GM23338 (cell line): ENCODE measurements around the gene GRIK4.

ENCODE experiments used
- EZH2 ChIP-seq: fragments of 200-600 bp; sonication (generic); IDR thresholded peaks from one replicate; pipeline ENCODE4 v1.8.0; 2017; ENCODE audit warnings: antibody characterized with exemption, mild to moderate bottlenecking, low read depth; ENCODE audit not compliant: unreplicated experiment
- EZH2phosphoT487 ChIP-seq: fragments of 200-600 bp; sonication (generic); IDR thresholded peaks from one replicate; pipeline ENCODE4 v1.8.1; 2018; ENCODE audit warnings: antibody characterized with exemption; ENCODE audit not compliant: unreplicated experiment
- POLR2AphosphoS5 ChIP-seq: IDR thresholded peaks from 2 replicates; pipeline ENCODE4 v1.6.1; 2016; ENCODE audit warnings: antibody characterized with exemption, low read depth
- TF ChIP-seq, protein P1 (sequence below), 2 experiments: fragments of 200-600 bp in 1 of 2; sonication (generic) in 1 of 2; conservative IDR thresholded peaks; 2 replicates each; pipeline versions ENCODE4 v1.5.1 to v1.6.1; 2016 to 2017; ENCODE audit warnings: antibody characterized with exemption in 2 of 2, low read depth in 2 of 2, mild to moderate bottlenecking in 2 of 2, moderate library complexity in 1 of 2
- TF ChIP-seq, protein P2 (sequence below): IDR thresholded peaks from one replicate; pipeline ENCODE4 v1.6.1; 2018; ENCODE audit warnings: antibody characterized with exemption; ENCODE audit not compliant: unreplicated experiment
- TF ChIP-seq, protein P3 (sequence below): IDR thresholded peaks from 2 replicates; pipeline ENCODE4 v1.6.1; 2016; ENCODE audit warnings: antibody characterized with exemption

GRCh38 chr11:120712881-120713280 is 201.3 kb downstream of the GRIK4 start:
- TF ChIP-seq, protein P1, sequence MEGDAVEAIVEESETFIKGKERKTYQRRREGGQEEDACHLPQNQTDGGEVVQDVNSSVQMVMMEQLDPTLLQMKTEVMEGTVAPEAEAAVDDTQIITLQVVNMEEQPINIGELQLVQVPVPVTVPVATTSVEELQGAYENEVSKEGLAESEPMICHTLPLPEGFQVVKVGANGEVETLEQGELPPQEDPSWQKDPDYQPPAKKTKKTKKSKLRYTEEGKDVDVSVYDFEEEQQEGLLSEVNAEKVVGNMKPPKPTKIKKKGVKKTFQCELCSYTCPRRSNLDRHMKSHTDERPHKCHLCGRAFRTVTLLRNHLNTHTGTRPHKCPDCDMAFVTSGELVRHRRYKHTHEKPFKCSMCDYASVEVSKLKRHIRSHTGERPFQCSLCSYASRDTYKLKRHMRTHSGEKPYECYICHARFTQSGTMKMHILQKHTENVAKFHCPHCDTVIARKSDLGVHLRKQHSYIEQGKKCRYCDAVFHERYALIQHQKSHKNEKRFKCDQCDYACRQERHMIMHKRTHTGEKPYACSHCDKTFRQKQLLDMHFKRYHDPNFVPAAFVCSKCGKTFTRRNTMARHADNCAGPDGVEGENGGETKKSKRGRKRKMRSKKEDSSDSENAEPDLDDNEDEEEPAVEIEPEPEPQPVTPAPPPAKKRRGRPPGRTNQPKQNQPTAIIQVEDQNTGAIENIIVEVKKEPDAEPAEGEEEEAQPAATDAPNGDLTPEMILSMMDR (conservative IDR thresholded peaks at IDR 0.05; ENCODE audit: low read depth in 2 of 2): no peak
- TF ChIP-seq, protein P2, sequence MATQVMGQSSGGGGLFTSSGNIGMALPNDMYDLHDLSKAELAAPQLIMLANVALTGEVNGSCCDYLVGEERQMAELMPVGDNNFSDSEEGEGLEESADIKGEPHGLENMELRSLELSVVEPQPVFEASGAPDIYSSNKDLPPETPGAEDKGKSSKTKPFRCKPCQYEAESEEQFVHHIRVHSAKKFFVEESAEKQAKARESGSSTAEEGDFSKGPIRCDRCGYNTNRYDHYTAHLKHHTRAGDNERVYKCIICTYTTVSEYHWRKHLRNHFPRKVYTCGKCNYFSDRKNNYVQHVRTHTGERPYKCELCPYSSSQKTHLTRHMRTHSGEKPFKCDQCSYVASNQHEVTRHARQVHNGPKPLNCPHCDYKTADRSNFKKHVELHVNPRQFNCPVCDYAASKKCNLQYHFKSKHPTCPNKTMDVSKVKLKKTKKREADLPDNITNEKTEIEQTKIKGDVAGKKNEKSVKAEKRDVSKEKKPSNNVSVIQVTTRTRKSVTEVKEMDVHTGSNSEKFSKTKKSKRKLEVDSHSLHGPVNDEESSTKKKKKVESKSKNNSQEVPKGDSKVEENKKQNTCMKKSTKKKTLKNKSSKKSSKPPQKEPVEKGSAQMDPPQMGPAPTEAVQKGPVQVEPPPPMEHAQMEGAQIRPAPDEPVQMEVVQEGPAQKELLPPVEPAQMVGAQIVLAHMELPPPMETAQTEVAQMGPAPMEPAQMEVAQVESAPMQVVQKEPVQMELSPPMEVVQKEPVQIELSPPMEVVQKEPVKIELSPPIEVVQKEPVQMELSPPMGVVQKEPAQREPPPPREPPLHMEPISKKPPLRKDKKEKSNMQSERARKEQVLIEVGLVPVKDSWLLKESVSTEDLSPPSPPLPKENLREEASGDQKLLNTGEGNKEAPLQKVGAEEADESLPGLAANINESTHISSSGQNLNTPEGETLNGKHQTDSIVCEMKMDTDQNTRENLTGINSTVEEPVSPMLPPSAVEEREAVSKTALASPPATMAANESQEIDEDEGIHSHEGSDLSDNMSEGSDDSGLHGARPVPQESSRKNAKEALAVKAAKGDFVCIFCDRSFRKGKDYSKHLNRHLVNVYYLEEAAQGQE: no peak
- TF ChIP-seq POLR2AphosphoS5: no peak
- no peak for TF ChIP-seq EZH2
- TF ChIP-seq EZH2phosphoT487: no peak
- TF ChIP-seq, protein P3, sequence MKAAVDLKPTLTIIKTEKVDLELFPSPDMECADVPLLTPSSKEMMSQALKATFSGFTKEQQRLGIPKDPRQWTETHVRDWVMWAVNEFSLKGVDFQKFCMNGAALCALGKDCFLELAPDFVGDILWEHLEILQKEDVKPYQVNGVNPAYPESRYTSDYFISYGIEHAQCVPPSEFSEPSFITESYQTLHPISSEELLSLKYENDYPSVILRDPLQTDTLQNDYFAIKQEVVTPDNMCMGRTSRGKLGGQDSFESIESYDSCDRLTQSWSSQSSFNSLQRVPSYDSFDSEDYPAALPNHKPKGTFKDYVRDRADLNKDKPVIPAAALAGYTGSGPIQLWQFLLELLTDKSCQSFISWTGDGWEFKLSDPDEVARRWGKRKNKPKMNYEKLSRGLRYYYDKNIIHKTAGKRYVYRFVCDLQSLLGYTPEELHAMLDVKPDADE: no peak
